Right atrium auricular region (tissue), 2 donors: Measurements from ENCODE around the gene FUS. TPM values are rescaled to one million over a fixed set of nuclear protein-coding genes. Genes with fewer than 3 reads are reported as not detected.

Experiments
- DNase-seq: peaks from one replicate; pipeline ENCODE4 v3.0.0-alpha.2; 2019; ENCODE audit warnings: low spot score
- H3K27ac ChIP-seq, 2 donors: fragments of 200-600 bp; sonication (generic); 1 replicate in 1 of 2; 2 replicates in 1 of 2; pipeline ENCODE4 v1.5.1; 2016 to 2019
- H3K27me3 ChIP-seq, 2 donors: fragments of 200-600 bp; sonication (generic); one replicate each; pipeline versions ENCODE4 v1.5.1 to v1.6.0; 2017 to 2019
- H3K36me3 ChIP-seq: fragments of 200-600 bp; sonication (generic); one replicate; pipeline ENCODE4 v1.5.1; 2016
- H3K4me1 ChIP-seq, 2 donors: fragments of 200-600 bp; sonication (generic); one replicate each; pipeline versions ENCODE4 v1.5.1 to v1.6.0; 2017 to 2019
- H3K4me3 ChIP-seq, 2 donors: fragments of 200-600 bp; sonication (generic); 1 replicate in 1 of 2; 2 replicates in 1 of 2; pipeline ENCODE4 v1.5.1; 2017 to 2019; ENCODE audit warnings: mild to moderate bottlenecking in 1 of 2, moderate library complexity in 1 of 2
- H3K9me3 ChIP-seq, 2 donors: fragments of 200-600 bp; sonication (generic); one replicate each; pipeline ENCODE4 v1.5.1; 2019
- total RNA-seq, 2 donors: library from RNA; depleted of rRNA; stranded (reverse); fragments of >200 nt; gene quantifications; one replicate each; pipeline ENCODE4 v1.1.0, GENCODE V29; 2016
- TF ChIP-seq, protein P1 (sequence below), 2 donors: fragments of 200-600 bp; sonication (generic); IDR thresholded peaks; one replicate each; pipeline ENCODE4 v1.5.1; 2019; ENCODE audit warnings: antibody characterized with exemption in 2 of 2

The FUS gene
- total RNA-seq, 2 donors from 2014 or later = 16.9 to 34.3 TPM

GRCh38 chr16:31221357-31222160 lies 41.6 kb downstream of the FUS start:
- Histone ChIP-seq H3K27me3 (peaks cover 0 to 6% of the 10 kb centered on the region in 2 donors), H3K4me1 (peaks cover 0 to 7% of the 10 kb centered on the region in 2 donors), H3K4me3 (no peak overlapping the region), H3K27ac (no peak overlapping the region), H3K9me3 (no peaks in the 10 kb centered on the region), H3K36me3 (no peaks in the 10 kb centered on the region)
- no peak for DNase-seq
- TF ChIP-seq, protein P1, sequence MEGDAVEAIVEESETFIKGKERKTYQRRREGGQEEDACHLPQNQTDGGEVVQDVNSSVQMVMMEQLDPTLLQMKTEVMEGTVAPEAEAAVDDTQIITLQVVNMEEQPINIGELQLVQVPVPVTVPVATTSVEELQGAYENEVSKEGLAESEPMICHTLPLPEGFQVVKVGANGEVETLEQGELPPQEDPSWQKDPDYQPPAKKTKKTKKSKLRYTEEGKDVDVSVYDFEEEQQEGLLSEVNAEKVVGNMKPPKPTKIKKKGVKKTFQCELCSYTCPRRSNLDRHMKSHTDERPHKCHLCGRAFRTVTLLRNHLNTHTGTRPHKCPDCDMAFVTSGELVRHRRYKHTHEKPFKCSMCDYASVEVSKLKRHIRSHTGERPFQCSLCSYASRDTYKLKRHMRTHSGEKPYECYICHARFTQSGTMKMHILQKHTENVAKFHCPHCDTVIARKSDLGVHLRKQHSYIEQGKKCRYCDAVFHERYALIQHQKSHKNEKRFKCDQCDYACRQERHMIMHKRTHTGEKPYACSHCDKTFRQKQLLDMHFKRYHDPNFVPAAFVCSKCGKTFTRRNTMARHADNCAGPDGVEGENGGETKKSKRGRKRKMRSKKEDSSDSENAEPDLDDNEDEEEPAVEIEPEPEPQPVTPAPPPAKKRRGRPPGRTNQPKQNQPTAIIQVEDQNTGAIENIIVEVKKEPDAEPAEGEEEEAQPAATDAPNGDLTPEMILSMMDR (IDR thresholded peaks at IDR 0.05) = no peak

DNA sequence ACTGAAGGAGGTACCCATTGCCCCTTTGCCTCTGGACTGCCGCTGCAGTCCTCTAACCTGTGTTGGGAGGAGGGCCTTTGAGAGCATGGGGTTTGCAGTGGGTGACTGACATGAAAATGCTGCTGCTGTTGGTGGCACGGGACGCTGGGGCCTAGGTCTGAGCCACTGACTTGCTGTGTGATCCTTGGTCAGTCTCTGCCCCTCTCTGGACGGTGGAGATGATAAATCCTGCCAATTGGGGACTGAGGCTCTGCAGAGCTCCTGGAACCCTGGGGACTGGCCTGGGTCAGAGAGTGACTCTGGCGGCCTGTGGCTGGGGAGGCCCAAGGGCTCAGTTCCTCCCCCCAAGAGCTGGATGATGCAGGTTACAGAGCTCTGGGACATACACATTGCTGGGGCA lies 43.1 kb downstream of the FUS start:
- no peak overlapping the region for H3K27ac ChIP-seq
- no peaks in the 10 kb centered on the region for H3K4me1 ChIP-seq
- no peaks in the 10 kb centered on the region for H3K36me3 ChIP-seq
- H3K9me3 ChIP-seq = no peaks in the 10 kb centered on the region
- no peak overlapping the region for H3K4me3 ChIP-seq
- H3K27me3 ChIP-seq = no peaks in the 10 kb centered on the region
- TF ChIP-seq, protein P1 (IDR thresholded peaks at IDR 0.05) = no peak
- DNase-seq = no peak

- no peaks in the 10 kb centered on the region for H3K36me3 ChIP-seq
- DNase-seq = no peak
- H3K4me3 ChIP-seq = no peak overlapping the region
- no peaks in the 10 kb centered on the region for H3K9me3 ChIP-seq
- H3K27me3 ChIP-seq = no peaks in the 10 kb centered on the region
- no peaks in the 10 kb centered on the region for H3K4me1 ChIP-seq
- no peak overlapping the region for H3K27ac ChIP-seq
- TF ChIP-seq, protein P1 (IDR thresholded peaks at IDR 0.05) = no peak
Observed at GRCh38 chr16:31224092-31224955, 44.4 kb downstream of the FUS start.

DNA sequence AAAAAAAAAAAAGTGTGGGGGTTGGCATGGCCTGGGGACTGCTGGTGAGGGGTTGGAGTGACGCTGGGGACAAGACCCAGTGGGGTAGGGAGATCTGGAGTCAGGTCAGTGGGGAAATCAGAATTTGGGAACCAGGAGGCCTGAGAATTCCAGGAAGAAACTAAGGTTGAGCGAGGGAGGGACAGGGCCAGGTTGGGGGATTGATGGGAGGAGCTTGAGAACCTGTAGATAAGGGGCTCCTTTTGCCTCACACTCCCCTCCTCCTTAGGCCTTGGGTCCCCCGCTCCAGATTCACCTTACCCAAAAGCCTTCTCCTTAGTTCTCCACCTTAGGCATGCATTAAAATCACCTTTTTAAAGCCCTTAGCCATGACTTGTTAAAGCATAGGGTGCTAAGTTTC lies 45.3 kb downstream of the FUS start:
- H3K4me3 ChIP-seq = no peak overlapping the region
- H3K27ac ChIP-seq = no peak overlapping the region
- TF ChIP-seq, protein P1 (IDR thresholded peaks at IDR 0.05) = no peak
- no peaks in the 10 kb centered on the region for H3K4me1 ChIP-seq
- no peaks in the 10 kb centered on the region for H3K27me3 ChIP-seq
- DNase-seq = no peak
- H3K9me3 ChIP-seq = no peaks in the 10 kb centered on the region
- no peaks in the 10 kb centered on the region for H3K36me3 ChIP-seq

- TF ChIP-seq, protein P1 (IDR thresholded peaks at IDR 0.05) = no peak
- no peaks in the 10 kb centered on the region for H3K36me3 ChIP-seq
- no peaks in the 10 kb centered on the region for H3K4me1 ChIP-seq
- no peaks in the 10 kb centered on the region for H3K9me3 ChIP-seq
- H3K27ac ChIP-seq = no peak overlapping the region
- no peak for DNase-seq
- no peaks in the 10 kb centered on the region for H3K27me3 ChIP-seq
- no peak overlapping the region for H3K4me3 ChIP-seq
Observed at GRCh38 chr16:31228206-31228605, 48.3 kb downstream of the FUS start.
